ENCODE results near the gene SETSIP. TPM values are rescaled to one million over a fixed set of nuclear protein-coding genes. Genes with fewer than 3 reads are reported as not detected.

Gene SETSIP
- total RNA-seq, 1 experiment from 2014 or later, result not detected

GRCh38 chr1:92094090-92094489 is 18.9 kb upstream of the SETSIP start:
- H3K4me2 ChIP-seq, result no peak overlapping the region
- no TSS peak for BruUV-seq (replicated peaks)
- no peak overlapping the region for H3K27ac ChIP-seq
- ChIA-PET POLR2A (ENCODE audit: unreplicated experiment) (no interaction called here), CTCF (no interaction called here)
- H4K20me1 ChIP-seq (ENCODE audit: insufficient read depth), result no peaks in the 10 kb centered on the region
- no peak for TF ChIP-seq CTCF (conservative IDR thresholded peaks at IDR 0.05)
- no peak for TF ChIP-seq EZH2 (IDR thresholded peaks at IDR 0.05; ENCODE audit: low read depth)
- H3K4me1 ChIP-seq (replicated peaks; ENCODE audit: insufficient read depth), result no peaks in the 10 kb centered on the region
- H3K9me2 ChIP-seq (ENCODE audit: insufficient read depth), result no peaks in the 10 kb centered on the region
- no peaks in the 10 kb centered on the region for H3K9me3 ChIP-seq (ENCODE audit: insufficient read depth, low read depth)
- no peak overlapping the region for H2AFZ ChIP-seq
- H3F3A ChIP-seq (ENCODE audit: insufficient read depth, low read depth), result no peaks in the 10 kb centered on the region
- no peaks in the 10 kb centered on the region for H3K36me3 ChIP-seq (ENCODE audit: low read depth)
- no peaks in the 10 kb centered on the region for H3K27me3 ChIP-seq (ENCODE audit: insufficient read depth, low read depth)
- intact Hi-C loops (cut with micrococcal nuclease; ENCODE audit: unreplicated experiment), result no loop called here
- no peak overlapping the region for H3K4me3 ChIP-seq
- no peaks in the 10 kb centered on the region for H3K79me2 ChIP-seq (ENCODE audit: low read depth)
- no peak for DNase-seq

GRCh38 chr1:92091625-92092024 is 16.4 kb upstream of the SETSIP start:
- no peaks in the 10 kb centered on the region for H3K79me2 ChIP-seq (ENCODE audit: low read depth)
- POLR2A ChIA-PET (ENCODE audit: unreplicated experiment), result no interaction called here
- CTCF ChIA-PET, result no interaction called here
- H3K4me3 ChIP-seq, result no peak overlapping the region
- H3K9me2 ChIP-seq (ENCODE audit: insufficient read depth), result no peaks in the 10 kb centered on the region
- no TSS peak for BruUV-seq (replicated peaks)
- no peak for DNase-seq
- H4K20me1 ChIP-seq (ENCODE audit: insufficient read depth), result no peaks in the 10 kb centered on the region
- intact Hi-C loops (cut with micrococcal nuclease; ENCODE audit: unreplicated experiment), result no loop called here
- no peaks in the 10 kb centered on the region for H3K36me3 ChIP-seq (ENCODE audit: low read depth)
- H3K27me3 ChIP-seq (ENCODE audit: insufficient read depth, low read depth), result no peaks in the 10 kb centered on the region
- H3K9me3 ChIP-seq (ENCODE audit: insufficient read depth, low read depth), result peaks cover 7% of the 10 kb centered on the region
- H3K4me2 ChIP-seq, result no peak overlapping the region
- H3K27ac ChIP-seq, result no peak overlapping the region
- no peaks in the 10 kb centered on the region for H3F3A ChIP-seq (ENCODE audit: insufficient read depth, low read depth)
- TF ChIP-seq EZH2 (IDR thresholded peaks at IDR 0.05; ENCODE audit: low read depth) (no peak), CTCF (conservative IDR thresholded peaks at IDR 0.05) (no peak)
- H3K4me1 ChIP-seq (replicated peaks; ENCODE audit: insufficient read depth), result no peaks in the 10 kb centered on the region
- H2AFZ ChIP-seq, result no peak overlapping the region

- Histone ChIP-seq H3K36me3 (ENCODE audit: low read depth) (no peaks in the 10 kb centered on the region), H3F3A (ENCODE audit: insufficient read depth, low read depth) (no peaks in the 10 kb centered on the region), H3K27ac (no peak overlapping the region), H3K79me2 (ENCODE audit: low read depth) (no peaks in the 10 kb centered on the region), H2AFZ (no peak overlapping the region), H3K9me3 (ENCODE audit: insufficient read depth, low read depth) (peaks cover 28% of the 10 kb centered on the region), H3K4me3 (no peak overlapping the region), H4K20me1 (ENCODE audit: insufficient read depth) (no peaks in the 10 kb centered on the region), H3K4me1 (replicated peaks; ENCODE audit: insufficient read depth) (no peaks in the 10 kb centered on the region), H3K9me2 (ENCODE audit: insufficient read depth) (no peaks in the 10 kb centered on the region), H3K27me3 (ENCODE audit: insufficient read depth, low read depth) (no peaks in the 10 kb centered on the region), H3K4me2 (no peak overlapping the region)
- TF ChIP-seq CTCF (conservative IDR thresholded peaks at IDR 0.05), result no peak
- TF ChIP-seq EZH2 (IDR thresholded peaks at IDR 0.05; ENCODE audit: low read depth), result no peak
- no peak for DNase-seq
- POLR2A ChIA-PET (ENCODE audit: unreplicated experiment), result no interaction called here
- intact Hi-C loops (cut with micrococcal nuclease; ENCODE audit: unreplicated experiment), result no loop called here
- BruUV-seq (replicated peaks), result no TSS peak
- CTCF ChIA-PET, result no interaction called here
Observed at GRCh38 chr1:92087542-92087941, 12.3 kb upstream of the SETSIP start.

Measured in PC-9 (cell line).